HCT116 (cell line): Measurements from ENCODE around the gene TRPM3. TPM values are rescaled to one million over a fixed set of nuclear protein-coding genes. Genes with fewer than 3 reads are reported as not detected.

Experiments used
- ATAC-seq: fragments of 200-7000 bp; cut with Tn5 transposase; 2 replicates; pipeline ENCODE4 v1.9.1; 2020; ENCODE audit warnings: mild to moderate bottlenecking, moderate library complexity
- BruUV-seq: library from RNA; stranded (reverse); fragments of 400-500 nt; replicated peaks from 2 replicates; lab custom pipeline; 2021; lab: Mats Ljungman, UMichigan
- CTCF ChIA-PET: fragments of 300-600 bp; sonication (Branson Sonifier 250); formaldehyde crosslinking; loops from one replicate; lab custom pipeline; 2021; ENCODE audit warnings: antibody characterized with exemption; lab: Charles Lee
- POLR2A ChIA-PET: fragments of 300-600, 350-600 bp; sonication (Branson Sonifier 250); formaldehyde crosslinking; loops from one replicate; lab custom pipeline; 2021; ENCODE audit warnings: antibody characterized with exemption; lab: Charles Lee
- RAD21 ChIA-PET, 2 experiments: fragments of 300-600 bp; sonication (Branson Sonifier 250); formaldehyde crosslinking; loops; one replicate each; lab custom pipeline; 2023; ENCODE audit warnings: low total read pairs in 2 of 2; ENCODE audit not compliant: uncharacterized antibody in 2 of 2, unreplicated experiment in 2 of 2, low non-redundant PET in 1 of 2; lab: Charles Lee
- DNase-seq: peaks from one replicate; pipeline ENCODE4 v3.0.0-alpha.2; 2010; ENCODE audit warnings: low read depth, low spot score
- H2AFZ ChIP-seq: fragments of 200-600 bp; shearing (Covaris generic), sonication (generic); 2 replicates; pipeline ENCODE4 v1.6.1; 2017; ENCODE audit warnings: low read depth, mixed run types, mixed read lengths, antibody characterized with exemption, low read length; ENCODE audit not compliant: poor library complexity, severe bottlenecking
- H3K27ac ChIP-seq: 2 replicates; pipeline ENCODE4 v1.5.1; 2012; ENCODE audit warnings: low read depth, low read length
- H3K27me3 ChIP-seq: fragments of 200-600 bp; sonication (generic); 2 replicates; pipeline ENCODE4 v1.6.1; 2016; ENCODE audit warnings: mixed run types, low read length, mixed read lengths; ENCODE audit not compliant: insufficient read depth
- H3K36me3 ChIP-seq, 2 experiments: fragments of 200-500 bp in 1 of 2; fragments of 200-600 bp in 1 of 2; sonication (Bioruptor generic) in 1 of 2; sonication (generic) in 1 of 2; 2 replicates each; pipeline versions ENCODE4 v1.5.1 to v1.6.1; 2014 to 2016; ENCODE audit warnings: low read length in 2 of 2, inconsistent platforms in 1 of 2, mixed read lengths in 1 of 2, mixed run types in 1 of 2; ENCODE audit not compliant: insufficient read depth in 2 of 2, control insufficient read depth in 1 of 2
- H3K4me1 ChIP-seq, 2 experiments: fragments of 200-600 bp in 1 of 2; sonication (generic) in 1 of 2; 2 replicates each; pipeline versions ENCODE4 v1.5.1 to v1.6.1; 2012 to 2017; ENCODE audit warnings: low read length in 2 of 2, inconsistent platforms in 1 of 2, mild to moderate bottlenecking in 1 of 2, mixed read lengths in 1 of 2, mixed run types in 1 of 2, moderate library complexity in 1 of 2; ENCODE audit not compliant: insufficient read depth in 2 of 2, control insufficient read depth in 1 of 2
- H3K4me2 ChIP-seq: fragments of 200-600 bp; sonication (generic); 2 replicates; pipeline ENCODE4 v1.6.1; 2017; ENCODE audit warnings: mixed run types, low read length, mixed read lengths
- H3K4me3 ChIP-seq, 2 experiments: fragments of 200-600 bp in 1 of 2; sonication (generic) in 1 of 2; replicated peaks in 1 of 2; 2 replicates each; pipeline ENCODE4 v1.5.1; 2011 to 2016; ENCODE audit warnings: low read length in 2 of 2, control low read depth in 1 of 2, low read depth in 1 of 2, mild to moderate bottlenecking in 1 of 2, mixed read lengths in 1 of 2, mixed run types in 1 of 2
- H3K79me2 ChIP-seq: fragments of 200-600 bp; sonication (generic); 2 replicates; pipeline ENCODE4 v1.6.1; 2017; ENCODE audit warnings: mild to moderate bottlenecking, mixed run types, low read length, moderate library complexity, mixed read lengths; ENCODE audit not compliant: insufficient read depth
- H3K9ac ChIP-seq: fragments of 200-600 bp; sonication (generic); 2 replicates; pipeline ENCODE4 v1.6.1; 2016; ENCODE audit warnings: low read length, mixed read lengths
- H3K9me2 ChIP-seq: fragments of 200-600 bp; sonication (generic), shearing (Covaris generic); 2 replicates; pipeline ENCODE4 v1.6.1; 2017; ENCODE audit warnings: mixed run types, mild to moderate bottlenecking, moderate library complexity; ENCODE audit not compliant: insufficient read depth
- H3K9me3 ChIP-seq, 2 experiments: fragments of 200-500 bp in 1 of 2; fragments of 200-600 bp in 1 of 2; sonication (Bioruptor generic) in 1 of 2; sonication (generic) in 1 of 2; 2 replicates each; pipeline ENCODE4 v1.6.1; 2014 to 2017; ENCODE audit warnings: low read length in 2 of 2, mixed read lengths in 2 of 2, inconsistent platforms in 1 of 2, low read depth in 1 of 2, mild to moderate bottlenecking in 1 of 2, mixed run types in 1 of 2, moderate library complexity in 1 of 2; ENCODE audit not compliant: control insufficient read depth in 1 of 2, insufficient read depth in 1 of 2
- H4K20me1 ChIP-seq: fragments of 200-600 bp; sonication (generic), shearing (Covaris generic); 2 replicates; pipeline ENCODE4 v1.6.1; 2017; ENCODE audit warnings: mixed run types, mild to moderate bottlenecking, moderate library complexity; ENCODE audit not compliant: insufficient read depth
- CBX3 ChIP-seq: IDR thresholded peaks from 2 replicates; pipeline ENCODE4 v1.6.1; 2012; ENCODE audit warnings: low read depth
- CEBPB ChIP-seq: IDR thresholded peaks from 2 replicates; pipeline ENCODE4 v1.6.1; 2012; ENCODE audit warnings: low read depth
- CTCF ChIP-seq, 3 experiments: fragments of 200-600 bp in 1 of 3; sonication (generic) in 1 of 3; IDR thresholded peaks in 2 of 3; conservative IDR thresholded peaks in 1 of 3; 2 replicates each; pipeline ENCODE4 v1.5.1; 2012 to 2017; ENCODE audit warnings: low read depth in 2 of 3, low read length in 2 of 3, antibody characterized with exemption in 1 of 3, borderline replicate concordance in 1 of 3, control low read depth in 1 of 3, mild to moderate bottlenecking in 1 of 3, mixed read lengths in 1 of 3, mixed run types in 1 of 3, moderate library complexity in 1 of 3; ENCODE audit not compliant: insufficient read depth in 1 of 3
- EZH2 ChIP-seq: fragments of 200-600 bp; sonication (generic); IDR thresholded peaks from 2 replicates; pipeline ENCODE4 v1.6.1; 2017; ENCODE audit warnings: antibody characterized with exemption, mixed run types
- EZH2phosphoT487 ChIP-seq: fragments of 200-600 bp; IDR thresholded peaks from 2 replicates; pipeline ENCODE4 v1.6.1; 2018; ENCODE audit warnings: antibody characterized with exemption, borderline replicate concordance
- FOSL1 ChIP-seq: IDR thresholded peaks from 2 replicates; pipeline ENCODE4 v1.6.1; 2012; ENCODE audit warnings: low read depth
- JUND ChIP-seq: IDR thresholded peaks from 2 replicates; pipeline ENCODE4 v1.6.1; 2012
- MAX ChIP-seq: IDR thresholded peaks from 2 replicates; pipeline ENCODE4 v1.6.1; 2012
- POLR2A ChIP-seq: IDR thresholded peaks from 2 replicates; pipeline ENCODE4 v1.7.0; 2011; ENCODE audit warnings: borderline replicate concordance; ENCODE audit not compliant: insufficient read depth, insufficient read length; ENCODE audit errors: extremely low read depth
- POLR2AphosphoS5 ChIP-seq: IDR thresholded peaks from 2 replicates; pipeline ENCODE4 v1.6.1; 2011; ENCODE audit warnings: mild to moderate bottlenecking, low read depth, low read length, moderate library complexity
- RAD21 ChIP-seq: IDR thresholded peaks from 2 replicates; pipeline ENCODE4 v1.6.1; 2012; ENCODE audit warnings: low read depth, mild to moderate bottlenecking
- SIN3A ChIP-seq: IDR thresholded peaks from 2 replicates; pipeline ENCODE4 v1.6.1; 2012; ENCODE audit warnings: low read depth
- SP1 ChIP-seq: IDR thresholded peaks from 2 replicates; pipeline ENCODE4 v1.6.1; 2012; ENCODE audit warnings: low read depth
- SRF ChIP-seq: IDR thresholded peaks from 2 replicates; pipeline ENCODE4 v1.6.1; 2012; ENCODE audit warnings: low read depth
- TCF7L2 ChIP-seq: IDR thresholded peaks from 2 replicates; pipeline ENCODE4 v1.7.0; 2011; ENCODE audit warnings: borderline replicate concordance, inconsistent platforms; ENCODE audit not compliant: insufficient read depth, insufficient read length; ENCODE audit errors: extremely low read depth
- YY1 ChIP-seq: IDR thresholded peaks from 2 replicates; pipeline ENCODE4 v1.6.1; 2011; ENCODE audit warnings: low read length, low read depth, moderate library complexity, mild to moderate bottlenecking; ENCODE audit not compliant: insufficient replicate concordance; ENCODE audit errors: extremely low read depth
- ZBTB33 ChIP-seq: IDR thresholded peaks from 2 replicates; pipeline ENCODE4 v1.6.1; 2011; ENCODE audit warnings: mild to moderate bottlenecking, low read length, moderate library complexity; ENCODE audit not compliant: insufficient replicate concordance; ENCODE audit errors: extremely low read depth
- ZFX ChIP-seq: fragments of 450-650 bp; IDR thresholded peaks from 2 replicates; pipeline ENCODE4 v1.6.1; 2017
- ZNF274 ChIP-seq: fragments of 200-500 bp; sonication (Bioruptor generic); IDR thresholded peaks from 2 replicates; pipeline ENCODE4 v1.6.1; 2014; ENCODE audit warnings: mild to moderate bottlenecking, low read depth, low read length, inconsistent platforms
- intact Hi-C: fragments of 100-400 bp; cut with micrococcal nuclease; formaldehyde crosslinking; loops from 2 replicates; pipeline ENCODE4 v1.10.0; 2022
- total RNA-seq: library from RNA; stranded (reverse); gene quantifications from one replicate; pipeline ENCODE4 v1.2.1, GENCODE V29; 2021; ENCODE audit not compliant: unreplicated experiment

Gene TRPM3
- total RNA-seq, 1 experiment from 2014 or later = not detected

GRCh38 chr9:70963554-70963953, 157.9 kb downstream of the TRPM3 start:
- no peaks in the 10 kb centered on the region for H3K36me3 ChIP-seq
- H3K4me2 ChIP-seq = no peak overlapping the region
- ChIA-PET CTCF (no interaction called here), RAD21 (no interaction called here), POLR2A (no interaction called here)
- H3K9ac ChIP-seq = no peak overlapping the region
- intact Hi-C loops = no loop called here
- ATAC-seq (no peak), DNase-seq (no peak)
- no peak overlapping the region for H3K27ac ChIP-seq
- no peaks in the 10 kb centered on the region for H3K79me2 ChIP-seq
- peaks cover 20% of the 10 kb centered on the region; the same call in 1 of the 2 replicates for H3K27me3 ChIP-seq
- H2AFZ ChIP-seq = no peak overlapping the region
- no peak for TF ChIP-seq RAD21
- TF ChIP-seq CTCF (IDR thresholded peaks at IDR 0.05 in 2 of 3, conservative IDR thresholded peaks at IDR 0.05 in 1 of 3; ENCODE audit: borderline replicate concordance in 1 of 3, insufficient read depth in 1 of 3, low read depth in 2 of 3, low read length in 2 of 3) = no peak
- no peak for TF ChIP-seq POLR2A
- no peak for TF ChIP-seq CEBPB
- no peak for TF ChIP-seq TCF7L2
- TF ChIP-seq MAX = no peak
- TF ChIP-seq POLR2AphosphoS5 = no peak
- no peak for TF ChIP-seq ZNF274
- no peak for TF ChIP-seq ZBTB33
- TF ChIP-seq YY1 = no peak
- no peak for TF ChIP-seq SIN3A
- no peak for TF ChIP-seq SRF
- no peak for TF ChIP-seq ZFX
- TF ChIP-seq SP1 = no peak
- TF ChIP-seq FOSL1 = no peak
- TF ChIP-seq EZH2 = no peak
- no peak for TF ChIP-seq JUND
- TF ChIP-seq EZH2phosphoT487 = no peak
- no peak for TF ChIP-seq CBX3
- H3K9me3 ChIP-seq = no peaks in the 10 kb centered on the region
- no peaks in the 10 kb centered on the region for H4K20me1 ChIP-seq
- H3K4me1 ChIP-seq = no peaks in the 10 kb centered on the region
- H3K9me2 ChIP-seq = no peaks in the 10 kb centered on the region
- H3K4me3 ChIP-seq = no peak overlapping the region
- BruUV-seq = no TSS peak
